Stimulated activated CD4-positive, alpha-beta T cell treated with anti-CD3 and anti-CD28 coated beads, TNF-alpha, amount 100 ng/mL, for 1 hour (primary cell): ENCODE data around the gene GBP2.
"Not testable (repeated sequence)": the region's sequence is repeated elsewhere in the genome, so short reads cannot be mapped to it uniquely, and the experiment has no call there.

Experiments used
- DNase-seq, 3 donors: peaks; one replicate each; pipeline ENCODE4 v3.0.0-alpha.2; 2020; ENCODE audit warnings: low read depth in 3 of 3, low spot score in 1 of 3

The GBP2 gene

GRCh38 chr1:89125913-89126580, at the start of gene GBP2:
Gene GBP2 (minus strand): TSS chr1:89126114. CDS start chr1:89121966, 4,148 bp downstream.
- DNase-seq: no peak

GRCh38 chr1:89174491-89174890, 48.6 kb upstream of the GBP2 start:
- no peak for DNase-seq

GRCh38 chr1:89172468-89173143, 46.7 kb upstream of the GBP2 start:
- no peak for DNase-seq

- DNase-seq: no peak
Observed at GRCh38 chr1:89171067-89171438, 45.1 kb upstream of the GBP2 start.

GRCh38 chr1:89170170-89171066, 44.5 kb upstream of the GBP2 start:
- DNase-seq: no peak

GRCh38 chr1:89169166-89169565, 43.3 kb upstream of the GBP2 start:
- no peak for DNase-seq

GRCh38 chr1:89167590-89168230, 41.8 kb upstream of the GBP2 start:
- DNase-seq: no peak

- no peak for DNase-seq
Observed at GRCh38 chr1:89166705-89167104, 40.8 kb upstream of the GBP2 start.

GRCh38 chr1:89165811-89166210, 39.9 kb upstream of the GBP2 start:
- DNase-seq: no peak

- DNase-seq: no peak
Observed at GRCh38 chr1:89151047-89151446, 25.1 kb upstream of the GBP2 start.

GRCh38 chr1:89149976-89150375, 24.1 kb upstream of the GBP2 start:
- no peak for DNase-seq

GRCh38 chr1:89149229-89149628, 23.3 kb upstream of the GBP2 start:
- DNase-seq: no peak

- no peak for DNase-seq
Observed at GRCh38 chr1:89147678-89148658, 22.1 kb upstream of the GBP2 start.

GRCh38 chr1:89146721-89147120, 20.8 kb upstream of the GBP2 start:
- no peak for DNase-seq

- no peak for DNase-seq
Observed at GRCh38 chr1:89143484-89143883, 17.6 kb upstream of the GBP2 start.

- no peak for DNase-seq
Observed at GRCh38 chr1:89142160-89142559, 16.2 kb upstream of the GBP2 start.

GRCh38 chr1:89133747-89134146, 7.8 kb upstream of the GBP2 start:
- DNase-seq: no peak

GRCh38 chr1:89130716-89131115, 4.8 kb upstream of the GBP2 start:
- DNase-seq: no peak

- DNase-seq: no peak
Observed at GRCh38 chr1:89129911-89130310, 4.0 kb upstream of the GBP2 start.

- DNase-seq: not testable (repeated sequence)
Observed at GRCh38 chr1:89128003-89128458, 2.1 kb upstream of the GBP2 start.
